Mesothelial cell of epicardium (in vitro differentiated cells): ENCODE measurements around the gene YPEL5. TPM values are rescaled to one million over a fixed set of nuclear protein-coding genes. Genes with fewer than 3 reads are reported as not detected.

Experiments
- DNase-seq, 2 experiments: peaks; one replicate each; pipeline ENCODE4 v3.0.0; 2021; ENCODE audit warnings: low spot score in 2 of 2; ENCODE audit not compliant: unreplicated experiment in 2 of 2
- H3K27ac Mint-ChIP-seq: 2 replicates; pipeline ENCODE4 v1.8.0; 2021; ENCODE audit warnings: mixed read lengths
- H3K27me3 Mint-ChIP-seq: 2 replicates; pipeline ENCODE4 v1.8.0; 2021; ENCODE audit warnings: low read depth, mixed read lengths
- H3K36me3 Mint-ChIP-seq: 2 replicates; pipeline ENCODE4 v1.8.0; 2021; ENCODE audit warnings: mixed read lengths
- H3K4me1 Mint-ChIP-seq: 2 replicates; pipeline ENCODE4 v1.8.0; 2021; ENCODE audit warnings: mixed read lengths
- H3K4me3 Mint-ChIP-seq: 2 replicates; pipeline ENCODE4 v1.8.0; 2021; ENCODE audit warnings: mild to moderate bottlenecking, moderate library complexity, mixed read lengths
- H3K9me3 Mint-ChIP-seq: 2 replicates; pipeline ENCODE4 v1.8.0; 2021; ENCODE audit warnings: mixed read lengths
- total RNA-seq: library from RNA; stranded (reverse); gene quantifications from 3 replicates; pipeline ENCODE4 v1.2.1, GENCODE V29; 2021
- TF ChIP-seq, protein P1 (sequence below): fragments of 200-600 bp; sonication (generic); IDR thresholded peaks from one replicate; pipeline ENCODE4 v1.5.0; 2021; ENCODE audit warnings: antibody characterized with exemption; ENCODE audit not compliant: unreplicated experiment

The YPEL5 gene
- total RNA-seq, 1 donor from 2014 or later, result 79.4 TPM

DNA sequence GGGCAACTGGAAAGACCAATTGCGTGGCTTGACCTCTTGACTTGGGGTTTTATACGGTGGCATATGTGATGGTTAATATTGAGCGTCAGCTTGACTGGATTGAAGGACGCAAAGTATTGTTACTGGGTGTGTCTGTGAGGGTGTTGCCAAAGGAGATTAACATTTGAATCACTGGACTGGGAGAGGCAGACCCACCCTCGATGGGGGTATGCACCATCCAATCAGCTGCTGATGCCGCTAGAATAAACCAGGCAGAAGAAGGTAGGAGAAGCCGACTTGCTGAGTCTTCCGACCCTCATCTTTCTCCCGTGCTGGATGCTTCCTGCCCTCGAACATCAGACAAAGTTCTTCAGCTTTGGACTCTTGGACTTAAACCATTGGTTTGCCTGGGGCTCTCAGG, 34.2 kb upstream of the YPEL5 start:
- peaks cover 4% of the 10 kb centered on the region for H3K4me1 Mint-ChIP-seq
- H3K27ac Mint-ChIP-seq, result no peak overlapping the region

DNA sequence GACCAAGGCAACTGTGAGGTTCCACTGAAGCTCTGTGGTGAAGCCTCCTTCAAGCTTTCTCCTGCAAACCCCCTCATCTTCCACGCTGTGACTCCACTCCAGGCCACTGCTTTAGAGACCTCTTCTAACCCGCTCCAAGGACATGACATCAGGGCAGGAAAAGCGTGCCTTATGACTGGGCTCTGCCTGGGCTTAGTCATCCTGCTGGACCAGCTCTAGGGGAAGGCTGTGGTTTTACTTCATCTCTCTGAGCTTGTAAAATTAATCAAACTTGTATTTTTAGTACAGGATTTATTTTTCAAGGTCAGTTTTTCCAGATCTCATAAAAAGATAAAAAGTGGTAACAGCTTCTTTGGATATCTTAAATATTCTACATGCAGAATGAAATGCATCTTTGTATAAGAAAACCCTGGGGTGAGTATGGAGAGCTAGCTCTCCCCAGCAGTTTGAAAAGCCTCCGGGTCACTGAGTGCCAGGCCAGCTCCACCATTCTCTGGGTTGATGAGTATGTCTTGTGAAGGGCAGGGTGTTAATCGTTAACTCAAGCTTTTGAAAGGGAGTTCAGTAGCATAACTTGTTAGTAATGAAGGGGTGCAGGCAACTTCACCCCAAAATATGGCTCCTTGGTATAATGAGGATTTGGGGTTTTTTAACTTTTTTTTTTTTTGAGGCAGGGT, 33.1 kb upstream of the YPEL5 start:
- Mint-ChIP-seq H3K36me3 (no peaks in the 10 kb centered on the region), H3K27ac (no peak overlapping the region), H3K4me1 (peaks cover 4% of the 10 kb centered on the region), H3K27me3 (peaks cover 11% of the 10 kb centered on the region), H3K4me3 (no peak overlapping the region), H3K9me3 (no peaks in the 10 kb centered on the region)
- TF ChIP-seq, protein P1, sequence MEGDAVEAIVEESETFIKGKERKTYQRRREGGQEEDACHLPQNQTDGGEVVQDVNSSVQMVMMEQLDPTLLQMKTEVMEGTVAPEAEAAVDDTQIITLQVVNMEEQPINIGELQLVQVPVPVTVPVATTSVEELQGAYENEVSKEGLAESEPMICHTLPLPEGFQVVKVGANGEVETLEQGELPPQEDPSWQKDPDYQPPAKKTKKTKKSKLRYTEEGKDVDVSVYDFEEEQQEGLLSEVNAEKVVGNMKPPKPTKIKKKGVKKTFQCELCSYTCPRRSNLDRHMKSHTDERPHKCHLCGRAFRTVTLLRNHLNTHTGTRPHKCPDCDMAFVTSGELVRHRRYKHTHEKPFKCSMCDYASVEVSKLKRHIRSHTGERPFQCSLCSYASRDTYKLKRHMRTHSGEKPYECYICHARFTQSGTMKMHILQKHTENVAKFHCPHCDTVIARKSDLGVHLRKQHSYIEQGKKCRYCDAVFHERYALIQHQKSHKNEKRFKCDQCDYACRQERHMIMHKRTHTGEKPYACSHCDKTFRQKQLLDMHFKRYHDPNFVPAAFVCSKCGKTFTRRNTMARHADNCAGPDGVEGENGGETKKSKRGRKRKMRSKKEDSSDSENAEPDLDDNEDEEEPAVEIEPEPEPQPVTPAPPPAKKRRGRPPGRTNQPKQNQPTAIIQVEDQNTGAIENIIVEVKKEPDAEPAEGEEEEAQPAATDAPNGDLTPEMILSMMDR, result no peak
- DNase-seq, result no peak

More for the DNA sequence above, 34.2 kb upstream of the YPEL5 start:
- no peak for DNase-seq
- Mint-ChIP-seq H3K36me3 (no peaks in the 10 kb centered on the region), H3K9me3 (no peaks in the 10 kb centered on the region), H3K27me3 (peaks cover 15% of the 10 kb centered on the region), H3K4me3 (no peak overlapping the region)
- TF ChIP-seq, protein P1, result no peak

DNA sequence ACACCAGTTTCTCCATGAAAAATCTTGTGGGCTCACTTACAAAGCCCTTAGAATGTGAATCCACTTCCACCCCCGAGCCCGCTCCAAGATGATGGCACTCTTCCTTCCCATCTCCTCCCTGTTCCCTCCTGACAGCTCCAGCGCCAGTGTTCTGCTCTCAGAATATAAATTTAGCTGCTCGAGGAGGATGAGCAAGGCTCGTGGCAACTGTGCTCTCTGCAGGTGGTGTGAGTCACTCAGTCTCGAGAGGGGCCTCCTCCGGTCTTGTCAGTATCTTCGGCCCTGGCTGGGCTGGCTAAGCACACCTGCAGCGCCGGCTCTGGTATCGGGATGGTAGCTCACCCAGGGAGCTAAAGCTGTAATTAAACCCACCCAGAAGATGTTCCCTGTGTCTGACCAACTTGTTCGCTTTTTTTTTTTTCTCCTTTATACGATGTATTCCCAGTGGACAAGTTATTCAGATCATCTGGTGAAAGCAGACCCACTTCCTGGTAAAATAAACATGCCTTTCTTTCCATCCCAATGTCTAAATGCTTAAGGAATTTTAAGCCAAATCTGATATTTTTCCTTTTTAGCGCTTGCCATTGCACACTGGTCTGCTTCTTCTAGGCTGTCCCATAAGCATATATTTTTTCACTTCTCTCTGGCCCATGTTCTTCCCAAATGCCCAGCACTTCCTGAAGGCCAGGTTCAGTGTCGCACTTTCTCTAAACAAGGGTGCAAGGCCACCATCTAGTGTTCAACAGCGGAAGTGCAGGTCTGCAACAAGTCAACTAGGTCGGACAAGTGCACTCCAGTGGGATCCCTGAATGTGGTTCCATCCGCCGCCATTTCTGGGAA, 31.4 kb upstream of the YPEL5 start:
- H3K4me3 Mint-ChIP-seq, result peak overlapping the region; percentile 14
- no peak overlapping the region for H3K27ac Mint-ChIP-seq

DNA sequence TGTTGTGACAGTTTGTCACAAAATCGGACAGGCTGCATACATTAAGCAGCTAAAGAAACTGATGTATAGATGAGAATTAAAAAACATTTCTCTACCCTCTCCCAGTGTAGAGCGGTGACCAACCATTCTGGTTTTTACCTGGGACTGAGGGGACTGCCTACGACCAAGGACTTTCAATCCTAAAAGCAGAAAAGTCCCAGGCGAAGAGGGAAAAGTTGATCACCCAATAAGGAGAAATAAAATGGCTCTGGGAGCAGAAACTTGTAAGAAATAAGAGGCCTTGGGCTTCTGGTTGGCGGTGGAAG, 30.9 kb upstream of the YPEL5 start:
- no peaks in the 10 kb centered on the region for H3K36me3 Mint-ChIP-seq
- no peak overlapping the region for H3K27ac Mint-ChIP-seq

More for the DNA sequence above, 31.4 kb upstream of the YPEL5 start:
- H3K4me1 Mint-ChIP-seq, result peaks cover 4% of the 10 kb centered on the region
- TF ChIP-seq, protein P1, result peak; percentile 89
- H3K9me3 Mint-ChIP-seq, result no peaks in the 10 kb centered on the region
- peaks cover 17% of the 10 kb centered on the region for H3K27me3 Mint-ChIP-seq
- no peaks in the 10 kb centered on the region for H3K36me3 Mint-ChIP-seq
- DNase-seq, result peak in 1 of 2 experiments; percentile 79

DNA sequence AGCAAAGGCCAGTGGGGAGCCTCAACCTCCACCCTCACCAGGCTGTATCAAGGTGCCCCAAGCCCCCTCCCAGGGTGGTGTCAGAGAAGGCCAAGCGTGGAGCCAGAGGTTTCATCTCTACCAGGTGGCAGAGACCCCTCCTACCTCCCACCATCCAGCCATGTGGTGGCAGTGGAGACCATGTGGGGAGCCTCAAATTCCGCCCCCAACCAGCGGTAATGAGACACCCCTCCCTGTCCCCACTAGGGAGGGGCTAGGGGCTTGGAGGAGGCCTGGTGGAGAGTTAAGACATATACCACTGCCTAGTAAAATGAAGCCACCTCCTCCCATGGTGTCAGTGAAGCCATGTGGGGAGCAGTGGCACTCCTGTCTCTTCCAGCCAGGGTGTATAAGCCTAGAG, 24.4 kb upstream of the YPEL5 start:
- no peaks in the 10 kb centered on the region for H3K36me3 Mint-ChIP-seq
- DNase-seq, result no peak
- TF ChIP-seq, protein P1, result no peak

More for the DNA sequence above, 30.9 kb upstream of the YPEL5 start:
- Mint-ChIP-seq H3K4me1 (peaks cover 4% of the 10 kb centered on the region), H3K27me3 (peaks cover 17% of the 10 kb centered on the region), H3K4me3 (no peak overlapping the region), H3K9me3 (no peaks in the 10 kb centered on the region)
- no peak for DNase-seq
- TF ChIP-seq, protein P1, result no peak

More for the DNA sequence above, 24.4 kb upstream of the YPEL5 start:
- no peaks in the 10 kb centered on the region for H3K4me1 Mint-ChIP-seq
- no peak overlapping the region for H3K27ac Mint-ChIP-seq
- peaks cover 7% of the 10 kb centered on the region for H3K9me3 Mint-ChIP-seq
- peaks cover 19% of the 10 kb centered on the region for H3K27me3 Mint-ChIP-seq
- no peak overlapping the region for H3K4me3 Mint-ChIP-seq
